H1 (cell line): ENCODE data around the gene OR51E1. TPM values are rescaled to one million over a fixed set of nuclear protein-coding genes. Genes with fewer than 3 reads are reported as not detected.

ENCODE experiments used
- CTBP2 ChIP-seq: IDR thresholded peaks from 2 replicates; pipeline ENCODE4 v1.7.0; 2011; ENCODE audit warnings: borderline replicate concordance, mild to moderate bottlenecking, moderate library complexity, mixed read lengths, low read length; ENCODE audit not compliant: insufficient read depth, insufficient read length
- FOSL1 ChIP-seq: IDR thresholded peaks from 2 replicates; pipeline ENCODE4 v1.6.1; 2011; ENCODE audit warnings: mild to moderate bottlenecking, low read depth, low read length, moderate library complexity; ENCODE audit not compliant: insufficient read depth
- JUND ChIP-seq: IDR thresholded peaks from 2 replicates; pipeline ENCODE4 v1.6.1; 2011; ENCODE audit warnings: mild to moderate bottlenecking, improper control_type of control experiment, low read length
- KDM4A ChIP-seq: IDR thresholded peaks from one replicate; pipeline ENCODE4 v1.7.1; 2012; ENCODE audit warnings: low read depth, mild to moderate bottlenecking, moderate library complexity, low read length, inconsistent platforms; ENCODE audit not compliant: severe bottlenecking
- MAX ChIP-seq: IDR thresholded peaks from 2 replicates; pipeline ENCODE4 v1.6.1; 2012; ENCODE audit warnings: inconsistent platforms
- SIN3A ChIP-seq, 2 experiments: IDR thresholded peaks in 1 of 2; conservative IDR thresholded peaks in 1 of 2; 2 replicates each; pipeline ENCODE4 v1.6.1; 2011 to 2012; ENCODE audit warnings: low read length in 2 of 2, improper control_type of control experiment in 1 of 2, low read depth in 1 of 2, mild to moderate bottlenecking in 1 of 2
- SIRT6 ChIP-seq: IDR thresholded peaks from one replicate; pipeline ENCODE4 v1.7.1; 2012; ENCODE audit warnings: low read length, inconsistent platforms
- SUZ12 ChIP-seq: fragments of 200-600 bp; sonication (generic); IDR thresholded peaks from 2 replicates; pipeline ENCODE4 v1.6.1; 2012; ENCODE audit warnings: mild to moderate bottlenecking, inconsistent platforms, low read length, moderate library complexity, mixed read lengths
- TAF1 ChIP-seq: IDR thresholded peaks from 2 replicates; pipeline ENCODE4 v1.6.1; 2011; ENCODE audit warnings: mild to moderate bottlenecking, low read depth, low read length
- polyA plus RNA-seq, 7 experiments: library from polyadenylated mRNA; depleted of rRNA in 3 of 7; stranded (reverse) in 5 of 7; unstranded in 2 of 7; fragments of >200 nt in 5 of 7; fragments of 200-250 nt in 2 of 7; gene quantifications; 1 replicate in 5 of 7; 2 replicates in 1 of 7; 4 replicates in 1 of 7; pipeline versions ENCODE4 v1.2.1 to v1.2.3, GENCODE V29; 2011 to 2013; ENCODE audit warnings: missing spikeins in 2 of 7, mixed read lengths in 2 of 7
- total RNA-seq: library from RNA; stranded (reverse); fragmentation: NEBNext Ultra II Directional; extraction: Animal tissue kit (Norgen Biotek cat#: 25700); gene quantifications from 2 replicates; pipeline ENCODE4 v1.2.1, GENCODE V29; 2021

OR51E1 gene
- total and polyA plus RNA-seq, 2 of the 8 experiments (the other 6 are each of a cell fraction or from before 2014, with no cell fraction given), result not detected

- TF ChIP-seq SIN3A (conservative IDR thresholded peaks at IDR 0.05 in 1 of 2, IDR thresholded peaks at IDR 0.05 in 1 of 2; ENCODE audit: low read depth in 1 of 2, low read length in 2 of 2) (no peak), CTBP2 (no peak), TAF1 (no peak), SUZ12 (no peak), JUND (no peak), FOSL1 (no peak), SIRT6 (no peak), MAX (no peak), KDM4A (no peak)
- TF ChIP-seq, all 59 proteins: peak for 0
Measured at GRCh38 chr11:4684631-4685285, 41.0 kb downstream of the OR51E1 start (continued).
